Transverse colon (tissue), 4 donors: Measurements from ENCODE around the gene TBC1D9B. TPM values are rescaled to one million over a fixed set of nuclear protein-coding genes. Genes with fewer than 3 reads are reported as not detected.

Source experiments
- DNase-seq: peaks from one replicate; pipeline ENCODE4 v3.0.0-alpha.2; 2019
- H3K27ac ChIP-seq, 4 donors: fragments of 200-600 bp; sonication (generic); 2 replicates each; pipeline ENCODE4 v1.5.1; 2016 to 2018; ENCODE audit warnings: inconsistent platforms in 4 of 4
- H3K27me3 ChIP-seq: fragments of 200-600 bp; sonication (generic); 2 replicates; pipeline ENCODE4 v1.5.1; 2017; ENCODE audit warnings: inconsistent platforms
- H3K36me3 ChIP-seq, 4 donors: fragments of 200-600 bp; sonication (generic); 2 replicates each; pipeline ENCODE4 v1.5.1; 2017 to 2019; ENCODE audit warnings: inconsistent platforms in 4 of 4
- H3K4me1 ChIP-seq, 4 donors: fragments of 200-600 bp; sonication (generic); 2 replicates each; pipeline ENCODE4 v1.5.1; 2017 to 2020; ENCODE audit warnings: inconsistent platforms in 4 of 4
- H3K4me3 ChIP-seq, 4 donors: fragments of 200-600 bp; sonication (generic); 1 replicate in 1 of 4; 2 replicates in 3 of 4; pipeline versions ENCODE4 v1.5.1 to v1.6.1; 2017 to 2019; ENCODE audit warnings: inconsistent platforms in 4 of 4
- H3K9me3 ChIP-seq, 2 donors: fragments of 200-600 bp; sonication (generic); 2 replicates each; pipeline ENCODE4 v1.5.1; 2017 to 2019; ENCODE audit warnings: inconsistent platforms in 2 of 2
- CTCF ChIP-seq, 5 experiments: fragments of 200-600 bp in 3 of 5; fragments of 450-650 bp in 2 of 5; sonication (generic) in 3 of 5; IDR thresholded peaks; 1 replicate in 2 of 5; 2 replicates in 3 of 5; pipeline ENCODE4 v1.5.1; 2016 to 2017; ENCODE audit warnings: antibody characterized with exemption in 5 of 5, inconsistent platforms in 3 of 5, mild to moderate bottlenecking in 2 of 5, moderate library complexity in 1 of 5
- EP300 ChIP-seq: sonication (generic); formaldehyde crosslinking; IDR thresholded peaks from one replicate; pipeline ENCODE4 v1.6.1; 2017; ENCODE audit warnings: antibody characterized with exemption, low read depth
- POLR2A ChIP-seq: fragments of 450-650 bp; IDR thresholded peaks from one replicate; pipeline ENCODE4 v1.6.1; 2016; ENCODE audit warnings: antibody characterized with exemption, mild to moderate bottlenecking, moderate library complexity
- POLR2AphosphoS5 ChIP-seq, 3 donors: sonication (generic); formaldehyde crosslinking; IDR thresholded peaks; one replicate each; pipeline ENCODE4 v1.6.1; 2016; ENCODE audit warnings: antibody characterized with exemption in 3 of 3
- WGBS, 2 donors: methylation state at CpG; one replicate each; pipeline ENCODE4 v1.1.5; 2018; ENCODE audit warnings: low coverage in 1 of 2; 5-methylcytosine and 5-hydroxymethylcytosine counted together
- in situ Hi-C, 4 donors: fragments of 200-750 bp; cut with MboI; loops; one replicate each; pipeline versions ENCODE4 v1.15.0 to v1.15.1; 2017; ENCODE audit warnings: low sequenced_read_pairs in 3 of 4, low pct_ligation_motif_present in 1 of 4, low pct_unique_long_range_greater_than_20kb in 1 of 4
- intact Hi-C: fragments of 100-400 bp; cut with DNase I; formaldehyde crosslinking; loops from one replicate; pipeline ENCODE4 v1.15.1; 2023; ENCODE audit warnings: low total_unique reads
- total RNA-seq, 4 donors: library from RNA; depleted of rRNA; stranded (reverse); fragments of >200 nt; gene quantifications; one replicate each; pipeline ENCODE4 v1.1.0, GENCODE V29; 2016

TBC1D9B gene
- total RNA-seq, 4 donors from 2014 or later = 90.5 to 178 (median 127) TPM

GRCh38 chr5:179883163-179883562 lies 24.5 kb downstream of the TBC1D9B start:
- WGBS, 2 donors = 93 to 100% methylated on average over 3 of the region's 3 CpGs

GRCh38 chr5:179882338-179882737 lies 25.4 kb downstream of the TBC1D9B start:
- intact Hi-C loops (no loop called here), in situ Hi-C loops (no loop called here)
- Histone ChIP-seq H3K4me1 (no peaks in the 10 kb centered on the region), H3K36me3 (peaks cover 0 to 51% (median 9%) of the 10 kb centered on the region in 4 donors), H3K4me3 (no peak overlapping the region), H3K9me3 (peaks cover 4 to 14% of the 10 kb centered on the region in 2 donors), H3K27me3 (no peaks in the 10 kb centered on the region), H3K27ac (no peak overlapping the region)
- WGBS, 2 donors = 83 to 88% methylated on average over 3 to 4 of the region's 4 CpGs
- TF ChIP-seq POLR2AphosphoS5 (IDR thresholded peaks at IDR 0.05) = no peak
- no peak for TF ChIP-seq CTCF (IDR thresholded peaks at IDR 0.05)
- no peak for TF ChIP-seq EP300
- no peak for TF ChIP-seq POLR2A
- DNase-seq = no peak

More at GRCh38 chr5:179883163-179883562, 24.5 kb downstream of the TBC1D9B start:
- Histone ChIP-seq H3K4me3 (no peak overlapping the region), H3K9me3 (peaks cover 4 to 14% of the 10 kb centered on the region in 2 donors), H3K27ac (no peak overlapping the region), H3K36me3 (peaks cover 0 to 43% (median 9%) of the 10 kb centered on the region in 4 donors), H3K27me3 (no peaks in the 10 kb centered on the region), H3K4me1 (no peaks in the 10 kb centered on the region)
- TF ChIP-seq POLR2AphosphoS5 (IDR thresholded peaks at IDR 0.05) = no peak
- no peak for TF ChIP-seq EP300
- TF ChIP-seq POLR2A = no peak
- no peak for TF ChIP-seq CTCF (IDR thresholded peaks at IDR 0.05)
- no peak for DNase-seq
- in situ Hi-C loops = no loop called here
- intact Hi-C loops = no loop called here

- no peak overlapping the region for H3K27ac ChIP-seq
- TF ChIP-seq CTCF (IDR thresholded peaks at IDR 0.05) = no peak
- TF ChIP-seq EP300 = no peak
- TF ChIP-seq POLR2AphosphoS5 (IDR thresholded peaks at IDR 0.05) = no peak
- TF ChIP-seq POLR2A = no peak
- H3K36me3 ChIP-seq = peaks cover 0 to 60% (median 11%) of the 10 kb centered on the region in 4 donors
- H3K27me3 ChIP-seq = no peaks in the 10 kb centered on the region
- 91 to 92% methylated on average over 6 to 22 of the region's 25 CpGs for WGBS, 2 donors
- H3K9me3 ChIP-seq = peaks cover 4 to 14% of the 10 kb centered on the region in 2 donors
- no peak for DNase-seq
- in situ Hi-C loops = no loop called here
- intact Hi-C loops = no loop called here
- H3K4me1 ChIP-seq = no peaks in the 10 kb centered on the region
- no peak overlapping the region for H3K4me3 ChIP-seq
Measured at GRCh38 chr5:179880848-179881590, 26.7 kb downstream of the TBC1D9B start.

- H3K36me3 ChIP-seq = peaks cover 0 to 59% (median 13%) of the 10 kb centered on the region in 4 donors
- in situ Hi-C loops = no loop called here
- intact Hi-C loops = no loop called here
Measured at GRCh38 chr5:179880066-179880650, 27.5 kb downstream of the TBC1D9B start.

More at GRCh38 chr5:179880066-179880650, 27.5 kb downstream of the TBC1D9B start:
- Histone ChIP-seq H3K4me1 (no peaks in the 10 kb centered on the region), H3K27me3 (no peaks in the 10 kb centered on the region), H3K9me3 (peaks cover 4 to 14% of the 10 kb centered on the region in 2 donors), H3K4me3 (no peak overlapping the region), H3K27ac (no peak overlapping the region)
- DNase-seq = no peak
- TF ChIP-seq POLR2AphosphoS5 (IDR thresholded peaks at IDR 0.05) = no peak
- no peak for TF ChIP-seq EP300
- no peak for TF ChIP-seq CTCF (IDR thresholded peaks at IDR 0.05)
- no peak for TF ChIP-seq POLR2A
- WGBS, 2 donors = 83 to 91% methylated on average over 1 to 11 of the region's 12 CpGs
